Measurements from ENCODE around the gene PRPS1.

GRCh38 chrX:107684956-107685385 is 56.7 kb downstream of the PRPS1 start:
- TF ChIP-seq CTCF (conservative IDR thresholded peaks at IDR 0.05; ENCODE audit: low read length) (no peak), EZH2phosphoT487 (IDR thresholded peaks at IDR 0.05; ENCODE audit: borderline replicate concordance, low read depth, low read length) (no peak)
